ENCODE data around the gene KLHL20. TPM values are rescaled to one million over a fixed set of nuclear protein-coding genes. Genes with fewer than 3 reads are reported as not detected.

The KLHL20 gene, protein sequence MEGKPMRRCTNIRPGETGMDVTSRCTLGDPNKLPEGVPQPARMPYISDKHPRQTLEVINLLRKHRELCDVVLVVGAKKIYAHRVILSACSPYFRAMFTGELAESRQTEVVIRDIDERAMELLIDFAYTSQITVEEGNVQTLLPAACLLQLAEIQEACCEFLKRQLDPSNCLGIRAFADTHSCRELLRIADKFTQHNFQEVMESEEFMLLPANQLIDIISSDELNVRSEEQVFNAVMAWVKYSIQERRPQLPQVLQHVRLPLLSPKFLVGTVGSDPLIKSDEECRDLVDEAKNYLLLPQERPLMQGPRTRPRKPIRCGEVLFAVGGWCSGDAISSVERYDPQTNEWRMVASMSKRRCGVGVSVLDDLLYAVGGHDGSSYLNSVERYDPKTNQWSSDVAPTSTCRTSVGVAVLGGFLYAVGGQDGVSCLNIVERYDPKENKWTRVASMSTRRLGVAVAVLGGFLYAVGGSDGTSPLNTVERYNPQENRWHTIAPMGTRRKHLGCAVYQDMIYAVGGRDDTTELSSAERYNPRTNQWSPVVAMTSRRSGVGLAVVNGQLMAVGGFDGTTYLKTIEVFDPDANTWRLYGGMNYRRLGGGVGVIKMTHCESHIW
- total RNA-seq: 24.3 and 46.7 TPM in 2 replicates

DNA sequence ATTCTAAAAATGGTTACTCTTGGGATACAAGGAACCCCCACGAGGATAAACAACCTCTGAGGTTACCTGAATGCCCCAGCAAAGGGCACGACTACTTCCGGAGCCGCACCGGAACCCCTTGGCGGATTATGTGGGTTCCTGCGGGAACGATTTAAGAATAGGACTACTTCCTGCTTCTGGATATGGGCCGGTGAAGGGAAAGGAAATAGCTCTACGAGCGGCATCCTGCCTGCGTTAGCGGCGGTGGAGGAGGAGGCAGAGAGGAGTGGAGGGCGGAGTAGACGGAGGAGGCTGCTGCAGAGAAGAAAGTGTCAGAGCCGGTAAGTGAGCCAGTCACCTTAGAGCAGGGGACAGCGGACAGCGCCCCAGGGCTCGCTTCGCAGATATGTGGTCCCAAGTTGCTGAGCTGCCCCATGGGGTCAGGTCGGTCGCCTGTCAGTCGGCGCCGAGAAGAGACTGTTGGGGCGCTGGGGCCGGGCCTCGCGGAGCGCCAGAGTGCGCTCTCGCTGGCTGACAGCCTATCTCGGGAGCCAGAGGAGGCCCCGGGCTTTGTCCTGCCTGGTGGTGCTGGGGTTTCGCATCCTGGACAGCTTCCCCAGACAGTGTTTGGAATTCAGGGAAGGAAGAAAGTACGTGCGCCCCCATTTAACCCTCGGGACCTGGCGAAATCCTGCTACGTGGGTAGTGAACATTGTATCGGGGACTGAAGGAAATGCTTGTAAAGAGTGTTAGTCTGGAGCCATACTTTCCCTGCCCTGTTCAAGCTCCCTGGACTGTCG lies at the start of gene KLHL20:
Gene KLHL20 (plus strand): TSS at position 223 of the 779 bp plus-strand sequence. CDS start 1,063 bp downstream, outside the sequence.

DNA sequence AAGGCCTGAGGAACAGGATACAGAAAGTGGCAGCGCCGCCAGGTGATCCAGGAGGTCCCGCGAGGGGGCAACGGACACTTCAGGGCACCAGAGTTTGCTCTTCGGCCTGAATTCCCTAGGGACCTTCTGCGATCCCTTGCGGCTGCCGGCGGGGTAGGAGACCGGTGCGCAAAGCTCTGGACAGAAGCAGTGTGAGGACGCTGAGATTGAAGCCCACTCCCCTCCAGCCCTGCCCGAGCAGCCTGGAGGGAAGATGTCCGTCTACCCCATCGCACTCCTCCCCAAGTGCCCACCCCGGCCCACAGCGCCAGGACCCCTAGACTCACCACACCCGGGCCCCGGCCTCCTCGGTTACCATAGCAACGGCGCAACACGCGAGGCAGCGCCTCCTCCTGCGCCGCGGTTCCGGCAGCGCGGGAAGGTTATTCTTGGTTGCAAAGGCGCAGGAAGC lies 45.3 kb upstream of the KLHL20 start, which contains the start of gene ANKRD45:
Gene ANKRD45 (minus strand): TSS at position 361 of the 451 bp plus-strand sequence. CDS start 10,433 bp downstream, outside the sequence.

DNA sequence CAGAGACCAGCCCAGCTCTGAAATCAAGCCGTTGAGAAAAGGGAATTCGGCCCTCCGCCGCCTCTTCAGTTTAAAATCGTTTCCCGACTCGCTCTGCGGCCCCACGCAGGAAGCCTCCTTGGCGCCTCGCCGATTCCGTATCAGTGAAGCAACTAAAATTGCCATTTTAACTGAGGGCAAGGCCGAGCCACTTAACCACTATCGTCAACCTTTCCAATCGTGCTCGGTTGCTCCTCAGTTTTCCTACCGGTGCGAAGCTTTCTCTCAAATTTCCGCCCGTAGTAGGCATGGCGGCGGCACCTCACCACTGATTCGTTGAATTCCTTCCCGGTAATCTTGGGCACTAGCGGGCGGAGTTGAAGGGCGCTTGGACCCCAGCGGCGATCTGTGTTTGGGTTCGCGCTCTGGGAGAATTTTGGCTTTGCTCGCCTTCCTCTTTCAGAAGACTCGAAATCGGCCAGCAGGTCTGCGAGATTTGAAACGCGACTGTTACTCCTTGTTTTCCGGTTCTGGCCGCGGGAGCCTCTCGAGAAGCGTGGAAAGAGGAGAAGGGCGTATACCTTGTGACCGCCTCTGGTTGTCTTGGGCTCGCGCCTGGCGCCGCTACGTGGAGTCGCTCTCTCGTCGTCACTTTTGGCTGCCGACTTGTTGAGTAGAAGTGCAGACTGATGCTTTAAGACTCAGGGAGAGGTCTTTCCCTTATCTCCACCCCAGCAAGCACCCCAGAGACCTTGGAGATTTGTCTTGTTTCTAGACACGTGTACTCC lies 109.7 kb downstream of the KLHL20 start, which contains the start of the genes CENPL and DARS2:
Gene CENPL (minus strand): TSS at position 569 of the 767 bp plus-strand sequence. CDS start 13,584 bp downstream, outside the sequence.
Gene DARS2 (plus strand): TSS at position 359 of the 767 bp plus-strand sequence. CDS start 557 bp downstream, outside the sequence.

Other genes with a start within 250 kb of the KLHL20 start
- 112 and 154 TPM in 2 replicates for gene PRDX6, start 237.6 kb upstream of the KLHL20 start, total RNA-seq
- under 0.01 TPM in 1 of 2 replicates, not detected in the other for gene SLC9C2, start 111.9 kb upstream of the KLHL20 start, total RNA-seq
- gene TEX50, start 79.6 kb upstream of the KLHL20 start, total RNA-seq: not detected in 2 replicates
- 0.13 TPM in 1 of 2 replicates, not detected in the other for gene ANKRD45, start 45.1 kb upstream of the KLHL20 start, total RNA-seq
- gene DARS2, start 109.7 kb downstream of the KLHL20 start, total RNA-seq: 15.1 and 16.4 TPM in 2 replicates
- gene CENPL, start 109.9 kb downstream of the KLHL20 start, total RNA-seq: 10.3 and 15.2 TPM in 2 replicates
- 268 and 287 TPM in 2 replicates for gene GAS5, start 153.0 kb downstream of the KLHL20 start, total RNA-seq
- gene ZBTB37, start 153.4 kb downstream of the KLHL20 start, total RNA-seq: 2.3 and 6.2 TPM in 2 replicates
- not detected in 2 replicates for gene SERPINC1, start 202.3 kb downstream of the KLHL20 start, total RNA-seq